Colon (tissue), 2 donors: Measurements from ENCODE around the gene TMCO4.
"Not testable (repeated sequence)": the region's sequence is repeated elsewhere in the genome, so short reads cannot be mapped to it uniquely, and the experiment has no call there.

Source experiments
- FAIRE-seq: peaks from 2 replicates; lab custom pipeline; 2012; peaks lifted over from hg19 to GRCh38; lab: Jason Lieb, UNC
- donor health status: control.
- donor health status: control.

TMCO4 gene

DNA sequence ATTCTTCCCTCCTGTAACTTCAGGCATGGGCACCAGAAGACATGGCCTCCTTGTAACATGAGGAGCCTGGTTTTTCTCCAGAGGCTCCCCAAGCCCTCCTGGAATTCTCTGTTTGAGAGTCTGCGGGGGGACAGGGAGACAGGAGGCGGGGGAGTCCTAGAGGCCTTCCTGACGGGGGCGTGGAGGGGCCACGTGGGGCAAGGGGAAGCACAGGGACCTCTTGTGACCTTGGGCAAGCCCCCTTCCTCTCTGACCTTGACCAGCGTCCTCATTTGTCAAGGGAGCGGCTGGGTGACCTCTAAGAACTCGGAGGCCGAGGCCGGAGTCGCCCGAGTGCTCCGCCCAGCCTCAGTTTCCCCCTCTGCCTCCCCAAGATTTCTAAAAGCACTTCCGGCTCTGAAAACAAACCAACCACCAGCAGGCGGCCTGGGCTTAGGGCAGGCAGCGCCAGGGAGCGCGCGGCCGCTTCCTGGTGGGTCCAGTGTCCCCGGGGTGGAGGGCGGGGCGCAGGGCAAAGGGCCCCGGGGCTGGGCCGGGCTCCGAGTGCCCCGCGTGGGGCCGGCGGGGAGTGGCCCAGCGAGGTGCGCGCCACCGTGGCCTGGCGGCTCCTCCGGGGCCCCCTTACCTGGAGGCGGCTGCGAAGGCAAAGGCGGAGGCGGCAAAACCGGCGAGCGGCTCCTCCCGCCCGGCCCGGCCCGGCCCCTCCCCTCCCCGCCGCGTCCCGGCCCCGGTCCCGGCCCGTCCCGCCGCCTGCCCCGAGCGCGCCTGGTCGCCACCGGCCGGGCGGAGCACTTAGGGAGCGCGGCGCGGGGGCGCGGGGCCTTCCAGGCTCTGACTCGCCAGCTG, at the start of gene TMCO4:
Gene TMCO4 (minus strand): TSS at position 687 of the 846 bp plus-strand sequence. CDS start 19,158 bp downstream, outside the sequence.
- no peak for FAIRE-seq

DNA sequence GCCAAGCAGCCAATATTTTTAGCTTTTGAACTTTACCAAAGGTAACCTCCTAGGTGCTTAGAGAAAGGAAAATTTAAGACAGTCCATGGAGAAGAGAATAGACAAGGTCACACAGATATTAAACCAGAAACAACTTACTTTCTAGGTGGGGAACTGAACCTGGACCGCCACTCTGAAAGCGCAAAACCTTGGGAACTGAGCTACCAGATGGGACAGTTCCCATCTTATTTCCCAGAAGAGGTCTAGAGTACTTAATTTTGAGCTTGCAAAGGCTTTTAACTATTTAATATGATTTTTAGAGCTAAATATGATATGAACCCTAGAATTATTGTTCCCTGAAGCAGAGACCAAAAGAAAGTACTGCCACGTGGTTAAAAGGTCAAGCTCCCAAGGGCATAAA, 49.6 kb upstream of the TMCO4 start:
- not testable (repeated sequence) for FAIRE-seq

DNA sequence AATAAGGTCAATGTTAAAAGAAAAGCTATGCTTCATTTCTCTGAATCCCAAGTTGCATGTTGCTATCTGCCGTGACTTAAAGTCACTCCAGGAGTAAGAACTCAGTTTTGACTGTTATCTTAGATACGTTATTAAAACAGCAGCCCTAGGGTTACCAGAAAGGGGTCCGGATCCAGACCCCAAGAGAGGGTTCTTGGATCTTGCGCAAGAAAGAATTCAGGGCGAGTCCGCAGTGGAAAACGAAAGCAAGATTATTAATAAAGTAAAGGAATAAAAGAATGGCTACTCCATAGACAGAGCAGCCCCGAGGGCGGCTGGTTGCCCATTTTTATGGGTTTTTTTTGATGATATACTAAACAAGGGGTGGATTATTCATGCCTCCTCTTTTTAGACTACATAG, 47.6 kb upstream of the TMCO4 start:
- not testable (repeated sequence) for FAIRE-seq

DNA sequence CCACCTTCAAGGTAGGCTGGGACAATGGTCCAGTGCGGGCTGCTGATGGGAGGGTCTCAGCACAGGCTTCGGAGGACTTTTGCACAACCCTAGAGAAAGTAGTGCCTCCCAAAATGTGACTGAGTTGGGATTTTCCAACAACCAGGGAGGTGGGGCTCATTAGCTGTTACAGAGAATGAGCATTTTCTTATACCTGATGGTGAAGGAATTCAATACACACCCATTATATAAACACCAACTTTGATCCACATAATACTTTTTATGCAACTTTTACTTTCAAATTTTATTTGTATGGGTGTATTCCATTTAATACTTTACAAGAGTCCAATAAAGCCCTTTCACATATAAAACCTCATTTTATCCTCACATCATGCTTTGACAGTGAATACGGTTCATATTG, 46.6 kb upstream of the TMCO4 start:
- peak; percentile 43 for FAIRE-seq

DNA sequence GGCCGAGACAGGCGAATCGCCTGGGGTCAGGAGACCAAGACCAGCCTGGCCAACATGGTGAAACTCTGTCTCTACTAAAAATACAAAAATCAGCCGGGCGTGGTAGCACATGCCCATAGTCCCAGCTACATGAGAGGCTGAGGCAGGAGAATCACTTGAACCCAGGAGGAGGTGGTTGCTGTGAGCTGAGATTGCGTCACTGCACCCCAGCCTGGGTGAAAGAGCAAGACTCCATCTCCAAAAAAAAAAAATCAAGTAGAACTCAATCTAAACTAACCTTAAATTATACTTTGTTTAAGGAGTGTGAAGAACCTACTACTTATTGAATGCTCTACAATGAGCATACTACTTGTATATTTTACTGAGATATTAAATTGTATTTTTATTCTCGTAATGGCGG, 45.8 kb upstream of the TMCO4 start:
- FAIRE-seq, result no peak

DNA sequence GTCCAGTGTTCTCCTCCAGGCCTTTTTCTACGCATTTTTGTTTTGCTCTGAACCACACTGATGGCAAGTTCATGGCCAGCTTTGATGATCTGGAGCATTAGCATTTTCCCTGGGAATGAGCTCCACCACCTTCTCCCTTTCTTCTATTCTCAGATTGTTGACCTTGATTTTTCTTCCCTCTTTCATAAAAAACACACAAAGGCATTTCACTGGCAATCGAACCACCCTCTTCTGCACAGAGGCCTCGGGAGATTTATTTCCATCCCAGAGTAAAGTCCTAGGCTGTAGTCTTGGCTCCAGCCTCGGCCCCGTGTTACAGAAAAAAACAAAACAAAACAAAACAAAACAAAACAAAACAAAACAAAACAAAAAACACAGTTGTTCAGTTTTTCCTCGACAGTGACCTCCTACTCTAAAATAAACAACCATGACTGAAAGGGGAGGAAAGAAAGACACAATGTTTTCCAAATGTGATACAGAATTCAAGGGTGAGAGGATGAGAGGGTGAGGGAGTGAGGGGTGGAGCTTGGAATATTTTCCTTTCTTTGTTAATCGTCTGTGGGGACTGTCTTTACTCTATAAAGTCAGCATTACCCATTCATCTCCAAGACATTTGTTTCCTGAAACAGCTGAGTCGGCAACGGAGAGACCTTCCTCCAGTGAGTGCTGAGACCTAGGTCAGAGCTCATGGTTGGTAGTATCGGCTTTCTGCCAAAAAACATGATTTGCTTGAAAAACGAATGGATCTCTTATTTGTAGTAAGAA, 45.2 kb upstream of the TMCO4 start:
- FAIRE-seq, result no peak

GRCh38 chr1:19840228-19840627, 40.5 kb upstream of the TMCO4 start:
- FAIRE-seq, result no peak

GRCh38 chr1:19837866-19838265, 38.1 kb upstream of the TMCO4 start:
- no peak for FAIRE-seq

DNA sequence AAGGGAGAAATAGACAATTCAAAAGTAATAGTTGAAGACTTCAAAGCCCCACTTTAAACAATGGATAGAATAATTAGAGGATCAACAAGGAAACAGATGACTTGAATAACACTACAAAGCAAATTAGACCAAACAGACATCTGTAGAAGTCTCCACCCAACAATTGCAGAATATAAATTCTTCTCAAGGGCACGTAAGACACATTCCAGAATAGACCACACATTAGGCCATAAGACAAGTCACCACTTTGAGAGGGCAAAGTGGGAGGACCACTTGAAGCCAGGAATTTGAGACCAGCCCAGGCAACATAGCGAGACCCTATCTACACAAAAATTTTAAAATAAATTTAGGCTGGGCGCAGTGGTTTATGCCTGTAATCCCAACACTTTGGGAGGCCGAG, 35.9 kb upstream of the TMCO4 start:
- FAIRE-seq, result no peak

GRCh38 chr1:19831441-19831840, 31.7 kb upstream of the TMCO4 start:
- no peak for FAIRE-seq

DNA sequence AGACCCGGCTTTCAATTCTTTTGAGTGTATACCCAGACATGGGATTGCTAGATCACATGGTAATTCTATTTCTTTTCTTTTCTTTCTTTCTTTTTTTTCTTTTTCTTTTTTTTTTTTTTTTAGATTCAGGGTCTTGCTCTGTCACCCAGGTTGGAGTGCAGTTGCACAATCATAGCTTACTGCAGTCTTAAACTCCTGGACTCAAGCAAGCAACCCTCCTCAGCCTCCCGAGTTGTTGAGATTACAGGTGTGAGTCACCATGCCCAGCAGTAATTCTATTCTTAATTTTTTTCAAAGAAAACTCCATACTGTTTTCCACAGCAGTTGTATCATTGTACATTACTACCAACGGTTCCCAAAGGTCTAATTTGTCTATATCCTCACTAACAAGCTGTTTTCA, 28.8 kb upstream of the TMCO4 start:
- no peak for FAIRE-seq

GRCh38 chr1:19825298-19825697, 25.6 kb upstream of the TMCO4 start:
- no peak for FAIRE-seq

GRCh38 chr1:19824541-19824940, 24.8 kb upstream of the TMCO4 start:
- FAIRE-seq, result no peak

GRCh38 chr1:19824036-19824435, 24.3 kb upstream of the TMCO4 start:
- FAIRE-seq, result no peak

DNA sequence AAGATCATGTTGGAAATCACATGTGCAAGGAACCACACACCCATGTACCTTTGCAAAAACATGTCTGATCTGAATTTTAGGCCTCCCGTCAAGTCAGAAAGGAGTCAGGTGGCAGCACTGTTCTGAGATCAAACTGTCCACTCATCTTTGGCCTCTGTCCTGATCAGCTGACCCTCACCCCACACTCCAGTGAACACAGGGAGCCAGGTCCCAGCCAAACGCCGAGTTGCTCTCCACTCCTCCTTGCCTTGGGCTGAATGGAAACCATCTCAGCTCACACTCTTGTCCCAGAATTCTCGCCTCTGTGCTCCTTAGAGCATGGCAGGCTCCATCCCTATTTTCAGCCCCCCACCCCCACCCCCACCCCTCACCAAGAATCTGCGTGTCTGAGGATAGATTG, 20.0 kb upstream of the TMCO4 start:
- FAIRE-seq, result no peak

GRCh38 chr1:19818324-19818723, 18.6 kb upstream of the TMCO4 start:
- no peak for FAIRE-seq

DNA sequence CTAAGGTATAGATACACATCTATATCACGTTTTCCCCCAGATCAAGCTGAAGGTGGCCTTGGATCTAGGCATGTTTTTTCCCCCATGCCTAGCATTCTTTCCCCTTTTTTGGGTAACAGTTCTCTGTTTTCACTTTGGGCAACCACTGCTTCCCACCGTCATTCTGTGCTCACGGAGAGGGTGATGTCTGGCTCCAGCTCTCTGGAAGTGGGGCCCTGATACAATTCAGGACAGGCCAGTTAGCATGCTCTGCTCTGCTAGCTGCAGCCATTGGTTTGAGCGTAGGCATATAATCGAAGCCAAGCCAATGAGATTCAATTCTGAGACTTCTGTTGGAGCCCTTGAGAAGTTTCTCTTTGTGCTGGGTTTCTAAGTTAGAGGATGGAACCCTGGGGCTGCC, 17.4 kb upstream of the TMCO4 start:
- FAIRE-seq, result no peak

DNA sequence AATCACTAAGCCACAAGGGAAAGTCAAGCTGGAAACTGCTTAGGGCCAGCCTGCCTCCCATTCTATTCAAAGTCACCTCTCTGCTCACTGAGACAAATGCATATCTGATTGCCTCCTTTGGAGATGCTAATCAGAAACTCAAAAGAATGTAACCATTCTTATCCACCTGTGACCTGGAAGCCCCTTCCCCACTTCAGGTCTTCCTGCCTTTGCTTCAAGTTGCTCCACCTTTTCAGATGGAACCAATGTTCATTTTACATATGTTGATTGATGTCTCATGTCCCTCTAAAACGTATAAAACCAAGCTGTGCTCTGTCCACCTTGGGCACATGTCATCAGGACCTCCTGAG, 17.0 kb upstream of the TMCO4 start:
- not testable (repeated sequence) for FAIRE-seq

- FAIRE-seq, result no peak
Measured at GRCh38 chr1:19815801-19816736, 16.4 kb upstream of the TMCO4 start.

GRCh38 chr1:19814681-19815503, 15.2 kb upstream of the TMCO4 start, which contains the start of gene RNF186:
Gene RNF186, minus strand, starts transcription at chr1:19815283. Its CDS starts 182 bp downstream, at chr1:19815101.
- no peak for FAIRE-seq

DNA sequence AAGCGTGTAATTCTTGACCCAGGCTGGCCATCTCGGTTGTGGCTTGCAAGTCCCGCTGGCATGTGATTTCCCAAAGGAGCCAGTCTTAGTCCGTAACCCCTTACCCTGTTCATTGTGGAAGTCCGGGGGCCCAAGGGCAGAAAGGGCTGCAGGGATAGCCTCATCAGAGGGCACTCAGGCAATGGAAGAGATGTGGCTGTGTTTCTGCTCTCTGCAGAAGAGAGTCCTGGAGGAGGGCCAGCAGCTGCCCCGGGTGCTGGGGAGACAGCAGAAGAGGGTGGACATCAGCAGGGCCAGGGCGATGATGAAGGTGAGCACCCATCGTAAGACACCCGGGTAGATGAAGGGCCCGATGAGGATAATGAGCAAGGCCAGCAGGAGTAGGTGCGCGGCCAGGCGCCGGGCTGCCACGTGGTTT, 14.5 kb upstream of the TMCO4 start:
- FAIRE-seq, result no peak

GRCh38 chr1:19813643-19813960, 13.9 kb upstream of the TMCO4 start:
- no peak for FAIRE-seq
